Astrocyte of the hippocampus (primary cell): Measurements from ENCODE around the gene ADAMTS7.
"Not testable (repeated sequence)": the region's sequence is repeated elsewhere in the genome, so short reads cannot be mapped to it uniquely, and the experiment has no call there.

Experiments
- DNase-seq: peaks from one replicate; pipeline ENCODE4 v3.0.0; 2011; ENCODE audit warnings: low read depth, low spot score

Gene ADAMTS7

GRCh38 chr15:78726870-78727551 is 84.3 kb downstream of the ADAMTS7 start:
- DNase-seq: no peak

GRCh38 chr15:78719819-78720450 is 91.3 kb downstream of the ADAMTS7 start:
- not testable (repeated sequence) for DNase-seq

GRCh38 chr15:78718837-78719236 is 92.4 kb downstream of the ADAMTS7 start:
- no peak for DNase-seq

GRCh38 chr15:78717956-78718656 is 93.2 kb downstream of the ADAMTS7 start:
- no peak for DNase-seq

GRCh38 chr15:78716651-78717050 is 94.6 kb downstream of the ADAMTS7 start:
- DNase-seq: no peak

- no peak for DNase-seq
These were observed 95.3 kb downstream of the ADAMTS7 start for GRCh38 chr15:78715930-78716329.

GRCh38 chr15:78715434-78715833 is 95.8 kb downstream of the ADAMTS7 start:
- no peak for DNase-seq

- no peak for DNase-seq
These were observed 96.4 kb downstream of the ADAMTS7 start for GRCh38 chr15:78714890-78715289.

GRCh38 chr15:78712797-78713515 is 98.3 kb downstream of the ADAMTS7 start:
- no peak for DNase-seq

GRCh38 chr15:78711638-78712037 is 99.6 kb downstream of the ADAMTS7 start:
- no peak for DNase-seq

GRCh38 chr15:78709263-78709882 is 101.9 kb downstream of the ADAMTS7 start:
- peak; percentile 67 for DNase-seq
